HCT116 (cell line): Measurements from ENCODE around the gene SUN2. TPM values are rescaled to one million over a fixed set of nuclear protein-coding genes. Genes with fewer than 3 reads are reported as not detected.

Experiments used
- ATAC-seq: fragments of 200-7000 bp; cut with Tn5 transposase; 2 replicates; pipeline ENCODE4 v1.9.1; 2020; ENCODE audit warnings: mild to moderate bottlenecking, moderate library complexity
- BruUV-seq: library from RNA; stranded (reverse); fragments of 400-500 nt; replicated peaks from 2 replicates; lab custom pipeline; 2021; lab: Mats Ljungman, UMichigan
- CTCF ChIA-PET: fragments of 300-600 bp; sonication (Branson Sonifier 250); formaldehyde crosslinking; loops from one replicate; lab custom pipeline; 2021; ENCODE audit warnings: antibody characterized with exemption; lab: Charles Lee
- POLR2A ChIA-PET: fragments of 300-600, 350-600 bp; sonication (Branson Sonifier 250); formaldehyde crosslinking; loops from one replicate; lab custom pipeline; 2021; ENCODE audit warnings: antibody characterized with exemption; lab: Charles Lee
- RAD21 ChIA-PET, 2 experiments: fragments of 300-600 bp; sonication (Branson Sonifier 250); formaldehyde crosslinking; loops; one replicate each; lab custom pipeline; 2023; ENCODE audit warnings: low total read pairs in 2 of 2; ENCODE audit not compliant: uncharacterized antibody in 2 of 2, unreplicated experiment in 2 of 2, low non-redundant PET in 1 of 2; lab: Charles Lee
- DNase-seq: peaks from one replicate; pipeline ENCODE4 v3.0.0-alpha.2; 2010; ENCODE audit warnings: low read depth, low spot score
- H2AFZ ChIP-seq: fragments of 200-600 bp; shearing (Covaris generic), sonication (generic); 2 replicates; pipeline ENCODE4 v1.6.1; 2017; ENCODE audit warnings: low read depth, mixed run types, mixed read lengths, antibody characterized with exemption, low read length; ENCODE audit not compliant: poor library complexity, severe bottlenecking
- H3K27ac ChIP-seq: 2 replicates; pipeline ENCODE4 v1.5.1; 2012; ENCODE audit warnings: low read depth, low read length
- H3K27me3 ChIP-seq: fragments of 200-600 bp; sonication (generic); 2 replicates; pipeline ENCODE4 v1.6.1; 2016; ENCODE audit warnings: mixed run types, low read length, mixed read lengths; ENCODE audit not compliant: insufficient read depth
- H3K36me3 ChIP-seq, 2 experiments: fragments of 200-500 bp in 1 of 2; fragments of 200-600 bp in 1 of 2; sonication (Bioruptor generic) in 1 of 2; sonication (generic) in 1 of 2; 2 replicates each; pipeline versions ENCODE4 v1.5.1 to v1.6.1; 2014 to 2016; ENCODE audit warnings: low read length in 2 of 2, inconsistent platforms in 1 of 2, mixed read lengths in 1 of 2, mixed run types in 1 of 2; ENCODE audit not compliant: insufficient read depth in 2 of 2, control insufficient read depth in 1 of 2
- H3K4me1 ChIP-seq, 2 experiments: fragments of 200-600 bp in 1 of 2; sonication (generic) in 1 of 2; 2 replicates each; pipeline versions ENCODE4 v1.5.1 to v1.6.1; 2012 to 2017; ENCODE audit warnings: low read length in 2 of 2, inconsistent platforms in 1 of 2, mild to moderate bottlenecking in 1 of 2, mixed read lengths in 1 of 2, mixed run types in 1 of 2, moderate library complexity in 1 of 2; ENCODE audit not compliant: insufficient read depth in 2 of 2, control insufficient read depth in 1 of 2
- H3K4me2 ChIP-seq: fragments of 200-600 bp; sonication (generic); 2 replicates; pipeline ENCODE4 v1.6.1; 2017; ENCODE audit warnings: mixed run types, low read length, mixed read lengths
- H3K4me3 ChIP-seq, 2 experiments: fragments of 200-600 bp in 1 of 2; sonication (generic) in 1 of 2; replicated peaks in 1 of 2; 2 replicates each; pipeline ENCODE4 v1.5.1; 2011 to 2016; ENCODE audit warnings: low read length in 2 of 2, control low read depth in 1 of 2, low read depth in 1 of 2, mild to moderate bottlenecking in 1 of 2, mixed read lengths in 1 of 2, mixed run types in 1 of 2
- H3K79me2 ChIP-seq: fragments of 200-600 bp; sonication (generic); 2 replicates; pipeline ENCODE4 v1.6.1; 2017; ENCODE audit warnings: mild to moderate bottlenecking, mixed run types, low read length, moderate library complexity, mixed read lengths; ENCODE audit not compliant: insufficient read depth
- H3K9ac ChIP-seq: fragments of 200-600 bp; sonication (generic); 2 replicates; pipeline ENCODE4 v1.6.1; 2016; ENCODE audit warnings: low read length, mixed read lengths
- H3K9me2 ChIP-seq: fragments of 200-600 bp; sonication (generic), shearing (Covaris generic); 2 replicates; pipeline ENCODE4 v1.6.1; 2017; ENCODE audit warnings: mixed run types, mild to moderate bottlenecking, moderate library complexity; ENCODE audit not compliant: insufficient read depth
- H3K9me3 ChIP-seq, 2 experiments: fragments of 200-500 bp in 1 of 2; fragments of 200-600 bp in 1 of 2; sonication (Bioruptor generic) in 1 of 2; sonication (generic) in 1 of 2; 2 replicates each; pipeline ENCODE4 v1.6.1; 2014 to 2017; ENCODE audit warnings: low read length in 2 of 2, mixed read lengths in 2 of 2, inconsistent platforms in 1 of 2, low read depth in 1 of 2, mild to moderate bottlenecking in 1 of 2, mixed run types in 1 of 2, moderate library complexity in 1 of 2; ENCODE audit not compliant: control insufficient read depth in 1 of 2, insufficient read depth in 1 of 2
- H4K20me1 ChIP-seq: fragments of 200-600 bp; sonication (generic), shearing (Covaris generic); 2 replicates; pipeline ENCODE4 v1.6.1; 2017; ENCODE audit warnings: mixed run types, mild to moderate bottlenecking, moderate library complexity; ENCODE audit not compliant: insufficient read depth
- CBX3 ChIP-seq: IDR thresholded peaks from 2 replicates; pipeline ENCODE4 v1.6.1; 2012; ENCODE audit warnings: low read depth
- CEBPB ChIP-seq: IDR thresholded peaks from 2 replicates; pipeline ENCODE4 v1.6.1; 2012; ENCODE audit warnings: low read depth
- CTCF ChIP-seq, 3 experiments: fragments of 200-600 bp in 1 of 3; sonication (generic) in 1 of 3; IDR thresholded peaks in 2 of 3; conservative IDR thresholded peaks in 1 of 3; 2 replicates each; pipeline ENCODE4 v1.5.1; 2012 to 2017; ENCODE audit warnings: low read depth in 2 of 3, low read length in 2 of 3, antibody characterized with exemption in 1 of 3, borderline replicate concordance in 1 of 3, control low read depth in 1 of 3, mild to moderate bottlenecking in 1 of 3, mixed read lengths in 1 of 3, mixed run types in 1 of 3, moderate library complexity in 1 of 3; ENCODE audit not compliant: insufficient read depth in 1 of 3
- EGR1 ChIP-seq: IDR thresholded peaks from 2 replicates; pipeline ENCODE4 v1.6.1; 2012; ENCODE audit warnings: low read depth
- ELF1 ChIP-seq: IDR thresholded peaks from 2 replicates; pipeline ENCODE4 v1.6.1; 2012; ENCODE audit warnings: low read depth, borderline replicate concordance
- EZH2phosphoT487 ChIP-seq: fragments of 200-600 bp; IDR thresholded peaks from 2 replicates; pipeline ENCODE4 v1.6.1; 2018; ENCODE audit warnings: antibody characterized with exemption, borderline replicate concordance
- JUND ChIP-seq: IDR thresholded peaks from 2 replicates; pipeline ENCODE4 v1.6.1; 2012
- MAX ChIP-seq: IDR thresholded peaks from 2 replicates; pipeline ENCODE4 v1.6.1; 2012
- POLR2A ChIP-seq: IDR thresholded peaks from 2 replicates; pipeline ENCODE4 v1.7.0; 2011; ENCODE audit warnings: borderline replicate concordance; ENCODE audit not compliant: insufficient read depth, insufficient read length; ENCODE audit errors: extremely low read depth
- POLR2AphosphoS5 ChIP-seq: IDR thresholded peaks from 2 replicates; pipeline ENCODE4 v1.6.1; 2011; ENCODE audit warnings: mild to moderate bottlenecking, low read depth, low read length, moderate library complexity
- REST ChIP-seq: IDR thresholded peaks from 2 replicates; pipeline ENCODE4 v1.6.1; 2012; ENCODE audit warnings: low read depth
- SIN3A ChIP-seq: IDR thresholded peaks from 2 replicates; pipeline ENCODE4 v1.6.1; 2012; ENCODE audit warnings: low read depth
- SP1 ChIP-seq: IDR thresholded peaks from 2 replicates; pipeline ENCODE4 v1.6.1; 2012; ENCODE audit warnings: low read depth
- SRF ChIP-seq: IDR thresholded peaks from 2 replicates; pipeline ENCODE4 v1.6.1; 2012; ENCODE audit warnings: low read depth
- TCF7L2 ChIP-seq: IDR thresholded peaks from 2 replicates; pipeline ENCODE4 v1.7.0; 2011; ENCODE audit warnings: borderline replicate concordance, inconsistent platforms; ENCODE audit not compliant: insufficient read depth, insufficient read length; ENCODE audit errors: extremely low read depth
- YY1 ChIP-seq: IDR thresholded peaks from 2 replicates; pipeline ENCODE4 v1.6.1; 2011; ENCODE audit warnings: low read length, low read depth, moderate library complexity, mild to moderate bottlenecking; ENCODE audit not compliant: insufficient replicate concordance; ENCODE audit errors: extremely low read depth
- ZBTB33 ChIP-seq: IDR thresholded peaks from 2 replicates; pipeline ENCODE4 v1.6.1; 2011; ENCODE audit warnings: mild to moderate bottlenecking, low read length, moderate library complexity; ENCODE audit not compliant: insufficient replicate concordance; ENCODE audit errors: extremely low read depth
- ZFX ChIP-seq: fragments of 450-650 bp; IDR thresholded peaks from 2 replicates; pipeline ENCODE4 v1.6.1; 2017
- ZNF274 ChIP-seq: fragments of 200-500 bp; sonication (Bioruptor generic); IDR thresholded peaks from 2 replicates; pipeline ENCODE4 v1.6.1; 2014; ENCODE audit warnings: mild to moderate bottlenecking, low read depth, low read length, inconsistent platforms
- intact Hi-C: fragments of 100-400 bp; cut with micrococcal nuclease; formaldehyde crosslinking; loops from 2 replicates; pipeline ENCODE4 v1.10.0; 2022
- total RNA-seq: library from RNA; stranded (reverse); gene quantifications from one replicate; pipeline ENCODE4 v1.2.1, GENCODE V29; 2021; ENCODE audit not compliant: unreplicated experiment

Gene SUN2
- total RNA-seq, 1 experiment from 2014 or later = 71.6 TPM

GRCh38 chr22:38781033-38781432 is 25.2 kb upstream of the SUN2 start:
- POLR2A ChIA-PET = no interaction called here
- no peak overlapping the region for H3K9ac ChIP-seq
- RAD21 ChIA-PET = no interaction called here
- H2AFZ ChIP-seq = no peak overlapping the region
- H3K27me3 ChIP-seq = no peaks in the 10 kb centered on the region
- intact Hi-C loops = no loop called here
- TF ChIP-seq JUND (no peak), MAX (no peak), ZBTB33 (no peak), CTCF (IDR thresholded peaks at IDR 0.05 in 2 of 3, conservative IDR thresholded peaks at IDR 0.05 in 1 of 3; ENCODE audit: borderline replicate concordance in 1 of 3, insufficient read depth in 1 of 3, low read depth in 2 of 3, low read length in 2 of 3) (no peak), POLR2A (no peak), SIN3A (no peak), YY1 (no peak), SRF (no peak), ZNF274 (no peak), CEBPB (no peak), EGR1 (no peak), TCF7L2 (no peak), CBX3 (no peak), EZH2phosphoT487 (no peak), ZFX (no peak), POLR2AphosphoS5 (no peak), REST (no peak), SP1 (no peak), ELF1 (no peak)
- H3K4me1 ChIP-seq = no peaks in the 10 kb centered on the region
- CTCF ChIA-PET = interaction anchor here (0.7 kb wide), 1 partner anchor 12 kb away, joined by 3 read pairs; no protein-coding TSS in a partner anchor
- H3K9me3 ChIP-seq = no peaks in the 10 kb centered on the region
- DNase-seq (no peak), ATAC-seq (no peak)
- no TSS peak for BruUV-seq
- H4K20me1 ChIP-seq = no peaks in the 10 kb centered on the region
- H3K4me2 ChIP-seq = no peak overlapping the region
- no peaks in the 10 kb centered on the region for H3K36me3 ChIP-seq
- no peak overlapping the region for H3K4me3 ChIP-seq
- H3K9me2 ChIP-seq = no peaks in the 10 kb centered on the region
- no peaks in the 10 kb centered on the region for H3K79me2 ChIP-seq
- H3K27ac ChIP-seq = no peak overlapping the region
